ENCODE results near the gene GPC5.
"Not testable (repeated sequence)": the region's sequence is repeated elsewhere in the genome, so short reads cannot be mapped to it uniquely, and the experiment has no call there.

Gene GPC5

GRCh38 chr13:91649456-91649855, 251.0 kb downstream of the GPC5 start:
- DNase-seq (ENCODE audit: low read depth), result no peak

- DNase-seq (ENCODE audit: low read depth), result no peak
Measured at GRCh38 chr13:91652404-91653301, 254.2 kb downstream of the GPC5 start.

- DNase-seq (ENCODE audit: low read depth), result no peak
Measured at GRCh38 chr13:91655731-91656130, 257.3 kb downstream of the GPC5 start.

DNA sequence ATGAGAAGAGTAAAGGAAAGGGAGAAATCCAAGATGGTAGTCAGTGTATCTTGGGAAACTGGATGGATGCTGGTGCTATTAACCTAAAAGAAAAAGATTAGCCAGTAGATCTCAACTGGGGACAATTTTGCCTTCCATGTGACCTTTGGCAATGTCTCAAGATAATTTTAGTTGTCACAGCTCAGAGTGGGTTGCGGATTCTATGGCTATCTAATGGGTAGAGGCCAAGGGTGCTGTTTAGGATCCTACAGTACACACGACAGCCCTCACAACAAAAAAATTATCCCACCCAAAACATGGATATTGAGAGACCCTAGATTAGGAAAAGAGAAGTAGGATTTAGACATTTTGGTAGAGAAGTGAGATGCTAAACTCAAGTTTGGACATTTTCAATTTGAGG, 258.9 kb downstream of the GPC5 start:
- DNase-seq (ENCODE audit: low read depth), result no peak

DNA sequence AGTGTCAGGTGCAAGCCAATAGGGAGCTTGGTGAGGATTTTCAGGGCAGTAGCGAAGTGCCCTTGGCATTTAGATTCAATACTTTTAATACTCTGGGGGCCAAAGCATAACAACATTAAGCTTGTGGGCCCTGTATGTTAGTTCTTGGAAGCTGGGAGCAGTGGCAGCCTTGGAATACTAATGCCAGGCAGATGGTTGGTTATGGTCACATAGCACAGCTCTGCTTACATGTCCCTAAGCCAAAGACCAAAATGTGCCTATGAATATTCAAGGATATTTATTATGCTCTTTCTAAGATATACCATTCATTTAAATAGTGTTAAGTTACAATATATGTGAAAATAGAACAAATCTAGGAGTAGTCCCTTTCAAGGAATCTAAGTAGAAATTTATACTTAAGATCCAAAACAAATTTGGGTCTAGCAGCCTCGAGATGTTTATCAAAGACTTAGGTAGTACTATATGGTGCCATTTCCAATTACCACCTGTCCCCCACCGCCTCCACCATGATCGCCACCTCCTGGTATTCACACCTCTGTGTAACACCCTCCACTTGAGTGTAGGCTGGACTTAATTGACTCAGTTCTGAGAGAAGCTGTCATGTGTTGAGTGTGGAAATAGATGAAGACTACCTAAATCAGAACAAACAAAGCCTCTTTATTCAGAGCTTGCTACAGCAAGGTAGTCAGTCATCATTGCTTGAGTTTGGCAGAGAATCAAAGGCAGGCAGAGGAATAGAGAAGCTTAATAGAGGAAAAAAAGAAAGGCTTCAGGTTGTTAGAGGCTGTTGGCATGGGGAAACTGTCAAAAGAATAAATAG, 261.0 kb downstream of the GPC5 start:
- DNase-seq (ENCODE audit: low read depth), result no peak

DNA sequence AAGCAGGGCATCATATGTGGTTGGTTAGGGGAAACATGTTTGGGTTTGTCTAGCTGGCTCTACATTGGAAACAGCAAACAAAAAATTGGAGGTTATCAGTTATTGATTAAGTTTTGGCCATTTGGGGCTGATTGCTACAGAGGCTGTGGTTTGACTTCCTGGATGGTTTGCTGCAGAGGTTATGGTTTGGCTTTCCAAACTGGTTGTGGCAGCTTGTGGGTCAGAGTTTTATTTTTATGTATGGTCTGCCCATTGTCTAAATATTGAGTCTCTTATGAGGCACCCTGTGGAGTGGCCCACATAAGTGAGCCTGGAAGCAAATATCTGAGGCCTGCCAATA, 261.6 kb downstream of the GPC5 start:
- no peak for DNase-seq (ENCODE audit: low read depth)

- no peak for DNase-seq (ENCODE audit: low read depth)
Measured at GRCh38 chr13:91661692-91662490, 263.5 kb downstream of the GPC5 start.

DNA sequence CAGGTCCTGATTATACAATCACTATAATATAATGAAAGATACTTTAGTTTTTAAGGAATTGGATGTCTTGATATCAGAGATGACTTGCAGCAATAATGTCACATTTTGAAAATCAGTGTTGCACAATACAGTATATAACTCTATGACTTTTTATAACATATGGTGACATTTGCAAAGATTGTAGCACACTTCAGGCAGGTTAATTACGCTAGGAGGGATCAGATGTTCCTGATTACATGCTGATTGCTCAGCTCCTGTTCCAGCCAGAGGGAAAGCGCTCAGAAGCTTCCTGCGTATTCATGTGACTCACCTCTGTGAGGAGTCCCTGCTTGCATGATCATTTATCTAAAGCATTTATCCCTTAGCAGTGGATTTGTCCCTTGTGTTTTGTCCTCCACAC, 265.6 kb downstream of the GPC5 start:
- DNase-seq (ENCODE audit: low read depth), result no peak

- DNase-seq (ENCODE audit: low read depth), result no peak
Measured at GRCh38 chr13:91667486-91667885, 269.1 kb downstream of the GPC5 start.

GRCh38 chr13:91668866-91669495, 270.6 kb downstream of the GPC5 start:
- DNase-seq (ENCODE audit: low read depth), result no peak

GRCh38 chr13:91674347-91674746, 275.9 kb downstream of the GPC5 start:
- DNase-seq (ENCODE audit: low read depth), result not testable (repeated sequence)

DNA sequence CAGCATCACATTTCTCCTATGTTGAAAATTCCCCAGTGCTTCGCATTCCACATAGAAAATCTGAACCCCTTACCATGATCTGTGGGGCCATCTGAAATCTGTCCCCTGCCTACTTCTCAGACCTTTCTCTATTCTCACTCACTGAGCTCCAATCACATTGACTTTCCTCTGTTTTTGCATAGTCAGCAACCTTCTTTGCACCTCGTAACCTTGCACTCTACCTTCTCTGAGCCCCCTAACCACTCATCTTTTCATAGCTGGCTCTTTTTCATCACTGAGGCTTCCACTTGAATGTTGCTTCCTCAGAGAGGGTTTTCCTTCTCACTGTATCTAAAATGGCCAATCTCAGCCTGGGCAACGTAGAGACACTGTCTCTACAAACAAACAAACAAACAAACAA, 286.3 kb downstream of the GPC5 start:
- no peak for DNase-seq (ENCODE audit: low read depth)

GRCh38 chr13:91690944-91691343, 292.5 kb downstream of the GPC5 start:
- DNase-seq (ENCODE audit: low read depth), result no peak

DNA sequence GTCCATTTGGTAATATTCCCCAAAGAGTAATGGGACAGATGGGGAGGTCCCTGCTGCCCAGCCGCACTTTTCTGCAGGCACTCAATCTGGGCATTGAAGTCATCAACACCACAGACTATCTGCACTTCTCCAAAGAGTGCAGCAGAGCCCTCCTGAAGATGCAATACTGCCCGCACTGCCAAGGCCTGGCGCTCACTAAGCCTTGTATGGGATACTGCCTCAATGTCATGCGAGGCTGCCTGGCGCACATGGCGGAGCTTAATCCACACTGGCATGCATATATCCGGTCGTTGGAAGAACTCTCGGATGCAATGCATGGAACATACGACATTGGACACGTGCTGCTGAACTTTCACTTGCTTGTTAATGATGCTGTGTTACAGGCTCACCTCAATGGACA, 295.0 kb downstream of the GPC5 start:
- no peak for DNase-seq (ENCODE audit: low read depth)

GRCh38 chr13:91698308-91698707, 299.9 kb downstream of the GPC5 start:
- no peak for DNase-seq (ENCODE audit: low read depth)

GRCh38 chr13:91698767-91699166, 300.3 kb downstream of the GPC5 start:
- no peak for DNase-seq (ENCODE audit: low read depth)

DNA sequence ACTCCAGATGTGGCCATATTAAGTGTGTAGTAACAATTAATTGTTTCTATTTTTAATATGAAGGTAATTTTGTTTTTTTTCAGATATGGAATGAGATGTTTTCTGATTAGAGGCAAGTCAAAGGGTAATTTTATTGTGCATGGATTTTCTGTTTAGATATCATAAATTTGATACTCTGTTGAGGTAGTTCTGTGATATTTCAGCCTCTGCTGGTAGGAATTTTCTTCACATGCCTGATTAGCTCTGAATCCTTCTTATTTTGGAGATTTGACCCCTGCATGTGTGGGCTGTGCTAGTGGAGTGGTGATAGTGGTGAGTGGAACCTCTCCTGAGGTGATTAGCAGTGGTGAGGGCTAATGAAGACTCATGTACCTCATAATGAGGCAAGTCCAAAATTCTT, 301.4 kb downstream of the GPC5 start:
- no peak for DNase-seq (ENCODE audit: low read depth)

- DNase-seq (ENCODE audit: low read depth), result no peak
Measured at GRCh38 chr13:91701975-91702374, 303.6 kb downstream of the GPC5 start.

- DNase-seq (ENCODE audit: low read depth), result no peak
Measured at GRCh38 chr13:91702411-91702810, 304.0 kb downstream of the GPC5 start.

DNA sequence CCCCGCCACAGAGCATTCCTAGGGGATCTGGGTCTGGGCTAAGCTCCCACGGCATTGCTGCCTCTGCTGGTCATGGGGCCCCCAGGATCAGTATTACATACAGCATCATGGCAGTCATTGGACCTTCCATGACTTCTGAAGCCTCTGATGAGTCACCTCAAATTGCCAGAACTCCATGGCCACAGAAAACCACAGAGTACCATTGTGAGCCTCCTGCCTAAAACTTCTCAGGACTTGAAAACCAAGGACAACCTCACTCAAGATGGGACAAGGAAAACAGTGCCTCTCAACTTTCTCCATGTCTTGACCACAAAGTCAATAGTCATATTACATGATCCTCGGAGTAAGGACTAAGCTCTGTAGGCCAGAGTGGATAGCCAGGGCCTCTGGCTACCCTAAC, 306.0 kb downstream of the GPC5 start:
- no peak for DNase-seq (ENCODE audit: low read depth)

DNA sequence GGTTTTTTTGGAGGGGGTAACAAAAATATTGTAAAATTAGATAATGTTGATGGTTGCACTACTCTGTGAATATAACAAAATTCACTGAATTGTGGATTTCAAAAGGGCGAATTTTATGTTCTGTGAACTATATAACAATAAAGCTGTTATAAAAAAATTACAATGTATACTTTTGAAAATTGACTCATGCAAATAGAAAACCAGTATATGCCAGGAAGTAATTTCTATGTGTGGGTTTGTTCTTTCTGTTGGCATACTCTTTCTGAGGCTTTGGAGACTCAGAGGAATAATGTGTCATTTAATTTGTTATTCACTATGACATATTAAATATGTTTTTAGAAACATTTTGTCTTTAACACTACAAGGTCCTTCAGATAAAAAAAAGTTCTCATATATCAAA, 310.1 kb downstream of the GPC5 start:
- DNase-seq (ENCODE audit: low read depth), result no peak

- DNase-seq (ENCODE audit: low read depth), result no peak
Measured at GRCh38 chr13:91709180-91709579, 310.8 kb downstream of the GPC5 start.
